ENCODE data around the gene NIPSNAP3A. TPM values are rescaled to one million over a fixed set of nuclear protein-coding genes. Genes with fewer than 3 reads are reported as not detected.
A peak's percentile ranks its signal among the peaks of the same experiment; 100 is the strongest.

NIPSNAP3A gene
- total and polyA plus RNA-seq, 2 of the 8 experiments (the other 6 are each of a cell fraction or from before 2014, with no cell fraction given) = 9.3 to 9.4 TPM

- no peak for TF ChIP-seq SP4 (IDR thresholded peaks at IDR 0.05; ENCODE audit: low read length)
- TF ChIP-seq RFX5 (IDR thresholded peaks at IDR 0.05; ENCODE audit: borderline replicate concordance, low read depth, low read length) = no peak
- TF ChIP-seq SRF (IDR thresholded peaks at IDR 0.05; ENCODE audit: low read depth, low read length) = no peak
- TF ChIP-seq BCL11A (IDR thresholded peaks at IDR 0.05; ENCODE audit: low read depth in 2 of 2, low read length in 2 of 2) = no peak
- TF ChIP-seq GABPA (IDR thresholded peaks at IDR 0.05; ENCODE audit: borderline replicate concordance, insufficient read depth, low read length) = no peak
- TF ChIP-seq PHF8 (conservative IDR thresholded peaks at IDR 0.05; ENCODE audit: low read depth, low read length) = peak; percentile 59
- TF ChIP-seq MAX (IDR thresholded peaks at IDR 0.05) = no peak
- no peak for TF ChIP-seq POU5F1 (IDR thresholded peaks at IDR 0.05; ENCODE audit: low read depth, low read length)
- peak; percentile 46 for TF ChIP-seq NRF1 (IDR thresholded peaks at IDR 0.05; ENCODE audit: low read depth, low read length)
- no peak for TF ChIP-seq ATF2 (IDR thresholded peaks at IDR 0.05; ENCODE audit: low read length)
- peak; percentile 98 for TF ChIP-seq KDM4A (IDR thresholded peaks at IDR 0.05; ENCODE audit: low read depth, low read length, severe bottlenecking)
- peak; percentile 69 to 76; a peak in 2 of 4 replicates for TF ChIP-seq HDAC2 (IDR thresholded peaks at IDR 0.05; ENCODE audit: borderline replicate concordance in 1 of 2, low read depth in 2 of 2, low read length in 2 of 2)
- no peak for TF ChIP-seq TEAD4 (IDR thresholded peaks at IDR 0.05; ENCODE audit: low read depth, low read length)
- TF ChIP-seq BRCA1 (IDR thresholded peaks at IDR 0.05; ENCODE audit: low read depth, low read length) = no peak
- TF ChIP-seq FOSL1 (IDR thresholded peaks at IDR 0.05; ENCODE audit: insufficient read depth, low read depth, low read length) = no peak
- TF ChIP-seq SUZ12 (IDR thresholded peaks at IDR 0.05; ENCODE audit: low read length) = no peak
- TF ChIP-seq RNF2 (IDR thresholded peaks at IDR 0.05; ENCODE audit: borderline replicate concordance, low read depth, low read length, missing control alignments, poor library complexity, severe bottlenecking) = no peak
- no peak for TF ChIP-seq CHD2 (IDR thresholded peaks at IDR 0.05; ENCODE audit: low read length)
- TF ChIP-seq EGR1 (IDR thresholded peaks at IDR 0.05; ENCODE audit: borderline replicate concordance, low read depth, low read length) = no peak
- no peak for TF ChIP-seq TCF12 (IDR thresholded peaks at IDR 0.05; ENCODE audit: low read depth, low read length)
- no peak for TF ChIP-seq CHD1 (IDR thresholded peaks at IDR 0.05; ENCODE audit: low read depth, low read length)
Observed at GRCh38 chr9:104747565-104748358, at the start of gene NIPSNAP3A (continued).
